Inflammatory macrophage treated with lipopolysaccharide for 4 hours (primary cell): ENCODE data around the gene UBAP1L.
A peak's percentile ranks its signal among the peaks of the same experiment; 100 is the strongest.

Experiments
- DNase-seq: peaks from one replicate; pipeline ENCODE4 v3.0.0-alpha.2; 2020

The UBAP1L gene

GRCh38 chr15:65062061-65062460, 52.9 kb downstream of the UBAP1L start:
- no peak for DNase-seq

- no peak for DNase-seq
These were observed 54.2 kb downstream of the UBAP1L start for GRCh38 chr15:65060641-65061397.

GRCh38 chr15:65059931-65060596, 54.9 kb downstream of the UBAP1L start:
- DNase-seq = peak; percentile 11

GRCh38 chr15:65059369-65059750, 55.6 kb downstream of the UBAP1L start:
- DNase-seq = no peak

GRCh38 chr15:65058394-65059368, 56.3 kb downstream of the UBAP1L start:
- no peak for DNase-seq

GRCh38 chr15:65057549-65057940, 57.5 kb downstream of the UBAP1L start:
- DNase-seq = no peak

GRCh38 chr15:65056868-65057548, 58.0 kb downstream of the UBAP1L start:
- DNase-seq = no peak

- DNase-seq = no peak
These were observed 58.9 kb downstream of the UBAP1L start for GRCh38 chr15:65056106-65056505.

- no peak for DNase-seq
These were observed 59.7 kb downstream of the UBAP1L start for GRCh38 chr15:65055201-65055870.

- DNase-seq = peak; percentile 64
These were observed 60.4 kb downstream of the UBAP1L start for GRCh38 chr15:65054333-65055200.

GRCh38 chr15:65052956-65053355, 62.0 kb downstream of the UBAP1L start:
- DNase-seq = no peak

GRCh38 chr15:65051266-65051665, 63.7 kb downstream of the UBAP1L start:
- DNase-seq = no peak

GRCh38 chr15:65050270-65050669, 64.7 kb downstream of the UBAP1L start:
- DNase-seq = no peak

GRCh38 chr15:65049418-65049840, 65.6 kb downstream of the UBAP1L start:
- DNase-seq = peak; percentile 93

GRCh38 chr15:65048241-65048640, 66.8 kb downstream of the UBAP1L start:
- no peak for DNase-seq

GRCh38 chr15:65044724-65045481, 70.1 kb downstream of the UBAP1L start, which contains the start of gene SLC51B:
Gene SLC51B (plus strand): TSS chr15:65045387. CDS start chr15:65050005, 4,618 bp downstream.
- DNase-seq = no peak

GRCh38 chr15:65044218-65044617, 70.8 kb downstream of the UBAP1L start:
- DNase-seq = peak; percentile 87

- no peak for DNase-seq
These were observed 72.1 kb downstream of the UBAP1L start for GRCh38 chr15:65042776-65043327.
